NB4 (cell line): ENCODE measurements around the gene PLCH2.

Experiments used
- POLR2A ChIP-seq: IDR thresholded peaks from 2 replicates; pipeline ENCODE4 v1.6.1; 2011; ENCODE audit warnings: mild to moderate bottlenecking; ENCODE audit not compliant: insufficient read length; ENCODE audit errors: extremely low read depth
- TF ChIP-seq, protein P1 (sequence below): IDR thresholded peaks from 2 replicates; pipeline ENCODE4 v1.6.1; 2011; ENCODE audit warnings: low read depth, low read length
- TF ChIP-seq, protein P2 (sequence below): IDR thresholded peaks from one replicate; pipeline ENCODE4 v1.5.1; 2012; ENCODE audit warnings: low read depth, low read length

DNA sequence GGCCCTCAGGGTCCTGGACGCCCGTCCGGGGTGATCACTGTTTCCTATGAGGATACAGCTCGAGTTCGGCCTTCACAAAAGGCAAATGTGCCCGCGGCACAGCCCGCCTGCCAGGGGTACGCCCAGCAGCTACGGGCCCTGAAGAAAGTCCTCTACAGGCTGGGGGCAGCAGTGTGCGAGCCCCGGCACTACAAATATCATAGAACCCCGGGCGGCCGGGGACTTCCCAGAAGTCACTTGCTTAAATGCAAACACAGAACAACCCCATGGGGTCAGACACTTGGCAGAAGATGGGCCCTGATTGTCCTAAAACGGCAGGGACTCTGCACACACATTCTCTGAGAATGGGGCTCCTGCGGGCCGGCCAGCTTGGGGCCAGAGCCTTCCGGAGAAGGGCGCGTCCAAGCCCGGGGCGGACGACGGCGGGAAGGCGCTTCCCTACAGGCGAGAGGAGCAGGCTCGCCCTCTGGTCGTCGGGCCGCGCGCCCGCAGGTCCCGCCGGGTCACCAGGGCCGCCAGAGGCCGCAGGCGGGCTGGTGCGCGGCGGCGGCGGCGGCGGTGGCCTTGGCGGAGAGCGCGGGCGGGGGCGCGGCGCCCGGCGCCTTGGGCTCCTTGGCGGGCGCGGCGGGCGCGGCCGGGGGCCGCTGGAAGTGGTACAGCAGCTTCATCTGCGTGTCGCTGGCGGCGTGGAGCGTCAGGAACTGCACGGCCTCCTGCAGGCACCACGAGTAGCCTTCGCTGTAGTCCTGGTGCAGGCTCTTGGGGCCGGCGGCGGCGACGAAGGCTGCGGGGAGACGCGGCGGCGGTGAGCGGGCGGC is 53.1 kb downstream of the PLCH2 start:
- TF ChIP-seq, protein P1, sequence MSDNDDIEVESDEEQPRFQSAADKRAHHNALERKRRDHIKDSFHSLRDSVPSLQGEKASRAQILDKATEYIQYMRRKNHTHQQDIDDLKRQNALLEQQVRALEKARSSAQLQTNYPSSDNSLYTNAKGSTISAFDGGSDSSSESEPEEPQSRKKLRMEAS = no peak
- TF ChIP-seq, protein P2, sequence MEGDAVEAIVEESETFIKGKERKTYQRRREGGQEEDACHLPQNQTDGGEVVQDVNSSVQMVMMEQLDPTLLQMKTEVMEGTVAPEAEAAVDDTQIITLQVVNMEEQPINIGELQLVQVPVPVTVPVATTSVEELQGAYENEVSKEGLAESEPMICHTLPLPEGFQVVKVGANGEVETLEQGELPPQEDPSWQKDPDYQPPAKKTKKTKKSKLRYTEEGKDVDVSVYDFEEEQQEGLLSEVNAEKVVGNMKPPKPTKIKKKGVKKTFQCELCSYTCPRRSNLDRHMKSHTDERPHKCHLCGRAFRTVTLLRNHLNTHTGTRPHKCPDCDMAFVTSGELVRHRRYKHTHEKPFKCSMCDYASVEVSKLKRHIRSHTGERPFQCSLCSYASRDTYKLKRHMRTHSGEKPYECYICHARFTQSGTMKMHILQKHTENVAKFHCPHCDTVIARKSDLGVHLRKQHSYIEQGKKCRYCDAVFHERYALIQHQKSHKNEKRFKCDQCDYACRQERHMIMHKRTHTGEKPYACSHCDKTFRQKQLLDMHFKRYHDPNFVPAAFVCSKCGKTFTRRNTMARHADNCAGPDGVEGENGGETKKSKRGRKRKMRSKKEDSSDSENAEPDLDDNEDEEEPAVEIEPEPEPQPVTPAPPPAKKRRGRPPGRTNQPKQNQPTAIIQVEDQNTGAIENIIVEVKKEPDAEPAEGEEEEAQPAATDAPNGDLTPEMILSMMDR = no peak
- no peak for TF ChIP-seq POLR2A
